Transverse colon (tissue), 3 donors: ENCODE measurements around the gene ANTKMT.

Experiments
- EP300 ChIP-seq: sonication (generic); formaldehyde crosslinking; IDR thresholded peaks from one replicate; pipeline ENCODE4 v1.6.1; 2017; ENCODE audit warnings: antibody characterized with exemption, low read depth
- TF ChIP-seq, protein P1 (sequence below), 5 experiments: fragments of 200-600 bp in 3 of 5; fragments of 450-650 bp in 2 of 5; sonication (generic) in 3 of 5; IDR thresholded peaks; 1 replicate in 2 of 5; 2 replicates in 3 of 5; pipeline ENCODE4 v1.5.1; 2016 to 2017; ENCODE audit warnings: antibody characterized with exemption in 5 of 5, inconsistent platforms in 3 of 5, mild to moderate bottlenecking in 2 of 5, moderate library complexity in 1 of 5

DNA sequence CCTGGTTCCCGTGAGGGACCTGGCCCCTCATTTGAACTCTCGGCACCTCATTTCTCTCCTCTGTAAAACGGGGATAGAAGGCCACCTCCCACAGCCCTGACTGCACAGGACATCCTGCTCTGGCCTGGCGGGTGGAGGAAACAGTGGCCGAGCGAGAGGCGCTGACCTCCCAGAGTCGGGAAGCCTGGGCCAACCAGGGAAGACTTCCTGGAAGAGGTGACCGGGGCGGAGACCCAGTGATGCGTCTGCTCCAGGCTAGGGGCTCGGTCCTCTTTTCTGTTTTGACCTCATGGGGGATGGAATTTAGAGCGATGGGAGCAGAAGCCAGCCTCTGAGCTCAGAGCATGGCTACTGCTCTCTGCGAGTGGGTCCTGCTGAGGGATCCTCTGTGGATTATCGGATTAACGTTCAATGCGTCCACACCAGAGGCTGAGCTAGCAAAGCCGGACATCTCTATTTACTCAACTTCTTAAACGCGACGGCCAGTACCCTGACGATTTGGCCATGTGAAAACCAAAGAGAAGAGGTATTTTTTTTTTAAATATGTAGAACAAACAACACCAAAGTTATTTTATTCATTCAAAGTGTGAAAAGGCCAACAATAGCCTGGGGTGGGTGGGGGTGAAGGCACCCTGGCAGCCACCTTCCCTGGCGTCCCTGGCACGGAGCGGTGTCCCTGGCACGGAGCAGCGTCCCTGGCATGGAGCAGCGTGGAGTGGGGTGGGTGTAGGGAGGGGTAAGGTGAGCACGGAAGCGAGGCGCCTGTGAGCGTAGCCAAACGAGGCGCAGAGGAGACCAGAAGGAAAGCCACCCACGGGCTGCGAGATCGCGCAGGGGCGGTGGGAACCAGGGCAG lies 30.4 kb downstream of the ANTKMT start:
- TF ChIP-seq, protein P1, sequence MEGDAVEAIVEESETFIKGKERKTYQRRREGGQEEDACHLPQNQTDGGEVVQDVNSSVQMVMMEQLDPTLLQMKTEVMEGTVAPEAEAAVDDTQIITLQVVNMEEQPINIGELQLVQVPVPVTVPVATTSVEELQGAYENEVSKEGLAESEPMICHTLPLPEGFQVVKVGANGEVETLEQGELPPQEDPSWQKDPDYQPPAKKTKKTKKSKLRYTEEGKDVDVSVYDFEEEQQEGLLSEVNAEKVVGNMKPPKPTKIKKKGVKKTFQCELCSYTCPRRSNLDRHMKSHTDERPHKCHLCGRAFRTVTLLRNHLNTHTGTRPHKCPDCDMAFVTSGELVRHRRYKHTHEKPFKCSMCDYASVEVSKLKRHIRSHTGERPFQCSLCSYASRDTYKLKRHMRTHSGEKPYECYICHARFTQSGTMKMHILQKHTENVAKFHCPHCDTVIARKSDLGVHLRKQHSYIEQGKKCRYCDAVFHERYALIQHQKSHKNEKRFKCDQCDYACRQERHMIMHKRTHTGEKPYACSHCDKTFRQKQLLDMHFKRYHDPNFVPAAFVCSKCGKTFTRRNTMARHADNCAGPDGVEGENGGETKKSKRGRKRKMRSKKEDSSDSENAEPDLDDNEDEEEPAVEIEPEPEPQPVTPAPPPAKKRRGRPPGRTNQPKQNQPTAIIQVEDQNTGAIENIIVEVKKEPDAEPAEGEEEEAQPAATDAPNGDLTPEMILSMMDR (IDR thresholded peaks at IDR 0.05), result no peak
- TF ChIP-seq EP300, result no peak
